Measurements from ENCODE around the gene ITGA11. TPM values are rescaled to one million over a fixed set of nuclear protein-coding genes. Genes with fewer than 3 reads are reported as not detected.

The ITGA11 gene
- total RNA-seq, 2 experiments from 2014 or later: under 0.01 TPM; not detected in 1

DNA sequence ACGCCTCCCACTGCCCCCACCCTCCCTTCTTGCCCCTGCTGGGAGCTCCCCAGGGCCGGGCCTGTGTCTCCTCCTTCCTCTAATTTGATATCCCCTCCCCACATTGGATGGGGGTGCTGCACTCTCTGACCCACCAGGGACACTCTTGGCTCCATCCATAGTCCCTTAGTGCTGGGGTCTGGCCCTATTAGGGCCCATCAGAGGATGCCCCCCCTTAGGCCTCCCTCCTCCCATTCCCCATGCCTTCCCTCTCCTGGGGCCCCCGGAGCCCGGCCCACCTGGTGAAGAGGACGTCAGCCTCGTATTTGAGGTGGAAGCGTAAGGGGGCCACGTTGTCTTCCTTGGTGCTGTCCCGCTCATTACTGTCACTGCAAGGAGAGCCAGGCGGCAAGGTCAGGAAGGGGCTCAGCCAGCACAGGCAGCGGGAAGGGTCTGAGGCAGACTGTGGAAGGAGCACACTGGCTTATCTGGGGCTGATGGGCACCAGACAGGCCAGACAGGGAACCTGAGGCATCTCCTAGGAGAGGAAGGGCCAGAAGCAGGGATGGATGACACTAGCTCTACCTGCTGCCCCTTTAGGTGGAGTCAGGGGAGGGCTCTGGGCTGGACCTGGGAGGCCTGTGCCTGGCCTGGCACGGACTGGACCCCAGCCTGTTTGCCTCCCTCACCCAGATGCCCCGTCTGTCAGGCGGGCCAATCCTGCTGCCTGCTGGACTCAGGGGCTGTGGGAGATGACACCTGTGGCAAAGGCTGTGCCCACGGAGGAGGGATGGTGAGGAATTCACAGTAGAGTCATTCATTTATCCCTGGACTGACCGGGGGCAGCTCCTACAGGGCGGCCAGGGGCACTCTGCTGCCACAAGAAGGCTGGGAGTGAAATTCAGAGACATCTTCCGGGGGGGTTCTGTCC is 118.2 kb downstream of the ITGA11 start:
- DNase-seq (ENCODE audit: low spot score): no peak
- H2AFZ ChIP-seq (ENCODE audit: low read length): no peak overlapping the region
- H3K4me1 ChIP-seq (ENCODE audit: insufficient read depth, low read length, poor library complexity, severe bottlenecking): no peaks in the 10 kb centered on the region
- BruUV-seq (replicated peaks): no TSS peak
- H3K27ac ChIP-seq (ENCODE audit: low read depth, low read length, poor library complexity, severe bottlenecking): no peak overlapping the region
- TF ChIP-seq CTCF (conservative IDR thresholded peaks at IDR 0.05; ENCODE audit: low read length): no peak
- TF ChIP-seq EZH2phosphoT487 (IDR thresholded peaks at IDR 0.05; ENCODE audit: borderline replicate concordance, low read depth, low read length): no peak
- intact Hi-C loops (cut with micrococcal nuclease; ENCODE audit: unreplicated experiment): no loop called here
- no peak overlapping the region for H3K4me3 ChIP-seq (ENCODE audit: low read depth, low read length, poor library complexity, severe bottlenecking)
- CTCF ChIA-PET (ENCODE audit: unreplicated experiment): no interaction called here
- no peaks in the 10 kb centered on the region for H3K79me2 ChIP-seq (ENCODE audit: insufficient read depth, low read depth, low read length)
- POLR2A ChIA-PET: no interaction called here
- no peaks in the 10 kb centered on the region for H3K9me3 ChIP-seq (ENCODE audit: low read length)
- no peaks in the 10 kb centered on the region for H4K20me1 ChIP-seq (ENCODE audit: insufficient read depth, low read length)
- no peaks in the 10 kb centered on the region for H3K9me2 ChIP-seq (ENCODE audit: insufficient read depth, low read length)
- no peaks in the 10 kb centered on the region for H3K36me3 ChIP-seq (ENCODE audit: insufficient read depth, low read length)
- H3K4me2 ChIP-seq (ENCODE audit: low read length): no peak overlapping the region

- H4K20me1 ChIP-seq (ENCODE audit: insufficient read depth, low read length): no peaks in the 10 kb centered on the region
- no peak overlapping the region for H3K4me3 ChIP-seq (ENCODE audit: low read depth, low read length, poor library complexity, severe bottlenecking)
- intact Hi-C loops (cut with micrococcal nuclease; ENCODE audit: unreplicated experiment): no loop called here
- no peaks in the 10 kb centered on the region for H3K9me3 ChIP-seq (ENCODE audit: low read length)
- ChIA-PET POLR2A (interaction anchor here (0.5 kb wide), 1 partner anchor 16 kb away, joined by 3 read pairs; no protein-coding TSS in a partner anchor), CTCF (ENCODE audit: unreplicated experiment) (no interaction called here)
- H3K36me3 ChIP-seq (ENCODE audit: insufficient read depth, low read length): no peaks in the 10 kb centered on the region
- no peaks in the 10 kb centered on the region for H3K4me1 ChIP-seq (ENCODE audit: insufficient read depth, low read length, poor library complexity, severe bottlenecking)
- H3K4me2 ChIP-seq (ENCODE audit: low read length): no peak overlapping the region
- no peak overlapping the region for H2AFZ ChIP-seq (ENCODE audit: low read length)
- no peak for DNase-seq (ENCODE audit: low spot score)
- BruUV-seq (replicated peaks): no TSS peak
- H3K9me2 ChIP-seq (ENCODE audit: insufficient read depth, low read length): no peaks in the 10 kb centered on the region
- no peak for TF ChIP-seq EZH2phosphoT487 (IDR thresholded peaks at IDR 0.05; ENCODE audit: borderline replicate concordance, low read depth, low read length)
- no peak for TF ChIP-seq CTCF (conservative IDR thresholded peaks at IDR 0.05; ENCODE audit: low read length)
- H3K79me2 ChIP-seq (ENCODE audit: insufficient read depth, low read depth, low read length): no peaks in the 10 kb centered on the region
- no peak overlapping the region for H3K27ac ChIP-seq (ENCODE audit: low read depth, low read length, poor library complexity, severe bottlenecking)
Measured at GRCh38 chr15:68312701-68313204, 119.2 kb downstream of the ITGA11 start.
